Liver (tissue), 9 donors: Measurements from ENCODE around the gene CEMIP. TPM values are rescaled to one million over a fixed set of nuclear protein-coding genes. Genes with fewer than 3 reads are reported as not detected.

Source experiments
- DNase-seq: peaks from one replicate; pipeline ENCODE4 v3.0.0-alpha.2; 2017; ENCODE audit warnings: low spot score
- H3K27ac ChIP-seq, 2 donors: one replicate each; pipeline ENCODE4 v1.7.0; 2013; ENCODE audit warnings: inconsistent platforms in 2 of 2, low read length in 2 of 2, control low read depth in 1 of 2, low read depth in 1 of 2, mild to moderate bottlenecking in 1 of 2
- H3K27me3 ChIP-seq, 4 donors: one replicate each; pipeline versions ENCODE4 v1.6.1 to v1.7.0; 2013; ENCODE audit warnings: low read length in 3 of 4, inconsistent platforms in 1 of 4, mild to moderate bottlenecking in 1 of 4, moderate library complexity in 1 of 4; ENCODE audit not compliant: control insufficient read depth in 4 of 4, insufficient read depth in 4 of 4
- H3K36me3 ChIP-seq, 4 donors: one replicate each; pipeline versions ENCODE4 v1.6.1 to v1.7.0; 2013; ENCODE audit warnings: low read length in 3 of 4, mild to moderate bottlenecking in 3 of 4, low read depth in 1 of 4, moderate library complexity in 1 of 4; ENCODE audit not compliant: control insufficient read depth in 4 of 4, insufficient read depth in 3 of 4
- H3K4me1 ChIP-seq, 4 donors: one replicate each; pipeline versions ENCODE4 v1.6.1 to v1.7.0; 2013; ENCODE audit warnings: low read length in 3 of 4, mild to moderate bottlenecking in 3 of 4, moderate library complexity in 1 of 4; ENCODE audit not compliant: control insufficient read depth in 4 of 4, insufficient read depth in 4 of 4
- H3K4me3 ChIP-seq, 3 donors: one replicate each; pipeline versions ENCODE4 v1.6.1 to v1.7.0; 2013; ENCODE audit warnings: low read length in 3 of 3, control low read depth in 1 of 3, low read depth in 1 of 3, mild to moderate bottlenecking in 1 of 3
- H3K9ac ChIP-seq, 2 donors: one replicate each; pipeline ENCODE4 v1.7.0; 2013; ENCODE audit warnings: low read length in 2 of 2, mild to moderate bottlenecking in 2 of 2, moderate library complexity in 2 of 2, control low read depth in 1 of 2, low read depth in 1 of 2
- H3K9me3 ChIP-seq, 4 donors: one replicate each; pipeline versions ENCODE4 v1.6.1 to v1.7.0; 2013; ENCODE audit warnings: low read length in 3 of 4; ENCODE audit not compliant: control insufficient read depth in 4 of 4
- CTCF ChIP-seq: fragments of 150-350 bp; IDR thresholded peaks from 2 replicates; pipeline ENCODE4 v1.5.1; 2017; ENCODE audit warnings: improper control_type of control experiment, low read depth, low read length; ENCODE audit not compliant: missing input control
- EGR1 ChIP-seq, 2 donors: IDR thresholded peaks; 2 replicates each; pipeline ENCODE4 v1.6.1; 2016 to 2018; ENCODE audit warnings: antibody characterized with exemption in 2 of 2, low read depth in 2 of 2
- FOXA1 ChIP-seq: IDR thresholded peaks from 2 replicates; pipeline ENCODE4 v1.6.1; 2016; ENCODE audit warnings: antibody characterized with exemption
- FOXA2 ChIP-seq: IDR thresholded peaks from 2 replicates; pipeline ENCODE4 v1.6.1; 2016; ENCODE audit warnings: antibody characterized with exemption
- GABPA ChIP-seq, 2 donors: IDR thresholded peaks in 1 of 2; conservative IDR thresholded peaks in 1 of 2; 2 replicates each; pipeline ENCODE4 v1.6.1; 2016; ENCODE audit warnings: antibody characterized with exemption in 2 of 2, mild to moderate bottlenecking in 1 of 2, moderate library complexity in 1 of 2
- HNF4A ChIP-seq, 2 donors: conservative IDR thresholded peaks; 2 replicates each; pipeline ENCODE4 v1.6.1; 2016; ENCODE audit warnings: antibody characterized with exemption in 2 of 2, mild to moderate bottlenecking in 2 of 2
- HNF4G ChIP-seq: IDR thresholded peaks from 2 replicates; pipeline ENCODE4 v1.6.1; 2016; ENCODE audit warnings: antibody characterized with exemption
- JUND ChIP-seq, 2 donors: IDR thresholded peaks; 2 replicates each; pipeline ENCODE4 v1.6.1; 2016; ENCODE audit warnings: antibody characterized with exemption in 2 of 2
- MAX ChIP-seq: IDR thresholded peaks from 2 replicates; pipeline ENCODE4 v1.6.1; 2016; ENCODE audit warnings: antibody characterized with exemption
- NR2F2 ChIP-seq: IDR thresholded peaks from 2 replicates; pipeline ENCODE4 v1.6.1; 2016; ENCODE audit warnings: antibody characterized with exemption
- RAD21 ChIP-seq, 2 donors: IDR thresholded peaks; 2 replicates each; pipeline ENCODE4 v1.6.1; 2016; ENCODE audit warnings: antibody characterized with exemption in 2 of 2, mild to moderate bottlenecking in 2 of 2
- REST ChIP-seq: IDR thresholded peaks from 2 replicates; pipeline ENCODE4 v1.6.1; 2016; ENCODE audit warnings: antibody characterized with exemption, mild to moderate bottlenecking
- RXRA ChIP-seq, 2 donors: IDR thresholded peaks; 2 replicates each; pipeline ENCODE4 v1.6.1; 2017 to 2018; ENCODE audit warnings: antibody characterized with exemption in 2 of 2, mild to moderate bottlenecking in 1 of 2
- SP1 ChIP-seq: IDR thresholded peaks from 2 replicates; pipeline ENCODE4 v1.6.1; 2018; ENCODE audit warnings: antibody characterized with exemption, mild to moderate bottlenecking
- TAF1 ChIP-seq: conservative IDR thresholded peaks from 2 replicates; pipeline ENCODE4 v1.6.1; 2016; ENCODE audit warnings: antibody characterized with exemption, mild to moderate bottlenecking
- YY1 ChIP-seq: IDR thresholded peaks from 2 replicates; pipeline ENCODE4 v1.6.1; 2016; ENCODE audit warnings: antibody characterized with exemption, mild to moderate bottlenecking
- WGBS: extraction: QIAGEN DNeasy Blood & Tissue Kit; methylation state at CpG from one replicate; pipeline ENCODE4 v1.1.7; 2013; 5-methylcytosine and 5-hydroxymethylcytosine counted together
- polyA plus RNA-seq, 2 donors: library from polyadenylated mRNA; stranded (reverse) in 1 of 2; unstranded in 1 of 2; fragments of 200-250 nt in 1 of 2; fragments of >200 nt in 1 of 2; fragmentation: Nextera tagmentation in 1 of 2; extraction: Ambion mirVana in 1 of 2; gene quantifications; one replicate each; pipeline versions ENCODE4 v1.2.1 to v1.2.3, GENCODE V29; 2013 to 2015
- total RNA-seq, 2 donors: library from RNA; depleted of rRNA; stranded (reverse); fragments of >200 nt; gene quantifications; one replicate each; pipeline ENCODE4 v1.2.3, GENCODE V29; 2014
- TF ChIP-seq, protein P1 (sequence below): IDR thresholded peaks from 2 replicates; pipeline ENCODE4 v1.6.1; 2016; ENCODE audit warnings: antibody characterized with exemption
- TF ChIP-seq, protein P2 (sequence below): IDR thresholded peaks from 2 replicates; pipeline ENCODE4 v1.6.1; 2016; ENCODE audit warnings: antibody characterized with exemption
- donor health status: healthy.
- donor health status: healthy.
- donor health status: healthy.
- donor health status: healthy.
- donor health status: healthy.

The CEMIP gene
- total and polyA plus RNA-seq, 4 donors, result under 0.01 to 0.89 (median 0.21) TPM

- peaks cover 4 to 20% (median 11%) of the 10 kb centered on the region in 4 donors for H3K36me3 ChIP-seq
- no peak for DNase-seq
- H3K27me3 ChIP-seq, result no peaks in the 10 kb centered on the region
- H3K4me3 ChIP-seq, result no peak overlapping the region
- no peak overlapping the region for H3K9ac ChIP-seq
- no peak for TF ChIP-seq YY1
- TF ChIP-seq GABPA (IDR thresholded peaks at IDR 0.05 in 1 of 2, conservative IDR thresholded peaks at IDR 0.05 in 1 of 2), result no peak
- TF ChIP-seq JUND (IDR thresholded peaks at IDR 0.05), result no peak
- TF ChIP-seq, protein P1, sequence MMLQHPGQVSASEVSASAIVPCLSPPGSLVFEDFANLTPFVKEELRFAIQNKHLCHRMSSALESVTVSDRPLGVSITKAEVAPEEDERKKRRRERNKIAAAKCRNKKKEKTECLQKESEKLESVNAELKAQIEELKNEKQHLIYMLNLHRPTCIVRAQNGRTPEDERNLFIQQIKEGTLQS, result no peak
- TF ChIP-seq RAD21 (IDR thresholded peaks at IDR 0.05), result no peak
- TF ChIP-seq NR2F2, result no peak
- TF ChIP-seq FOXA2, result no peak
- no peak for TF ChIP-seq HNF4A (conservative IDR thresholded peaks at IDR 0.05)
- TF ChIP-seq, protein P2, sequence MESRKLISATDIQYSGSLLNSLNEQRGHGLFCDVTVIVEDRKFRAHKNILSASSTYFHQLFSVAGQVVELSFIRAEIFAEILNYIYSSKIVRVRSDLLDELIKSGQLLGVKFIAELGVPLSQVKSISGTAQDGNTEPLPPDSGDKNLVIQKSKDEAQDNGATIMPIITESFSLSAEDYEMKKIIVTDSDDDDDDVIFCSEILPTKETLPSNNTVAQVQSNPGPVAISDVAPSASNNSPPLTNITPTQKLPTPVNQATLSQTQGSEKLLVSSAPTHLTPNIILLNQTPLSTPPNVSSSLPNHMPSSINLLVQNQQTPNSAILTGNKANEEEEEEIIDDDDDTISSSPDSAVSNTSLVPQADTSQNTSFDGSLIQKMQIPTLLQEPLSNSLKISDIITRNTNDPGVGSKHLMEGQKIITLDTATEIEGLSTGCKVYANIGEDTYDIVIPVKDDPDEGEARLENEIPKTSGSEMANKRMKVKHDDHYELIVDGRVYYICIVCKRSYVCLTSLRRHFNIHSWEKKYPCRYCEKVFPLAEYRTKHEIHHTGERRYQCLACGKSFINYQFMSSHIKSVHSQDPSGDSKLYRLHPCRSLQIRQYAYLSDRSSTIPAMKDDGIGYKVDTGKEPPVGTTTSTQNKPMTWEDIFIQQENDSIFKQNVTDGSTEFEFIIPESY, result no peak
- TF ChIP-seq HNF4G, result no peak
- no peak for TF ChIP-seq EGR1 (IDR thresholded peaks at IDR 0.05; ENCODE audit: low read depth in 2 of 2)
- no peak for TF ChIP-seq TAF1
- TF ChIP-seq FOXA1, result no peak
- TF ChIP-seq CTCF, result no peak
- TF ChIP-seq SP1, result no peak
- no peak for TF ChIP-seq MAX
- no peak for TF ChIP-seq RXRA (IDR thresholded peaks at IDR 0.05)
- no peak for TF ChIP-seq REST
- no peaks in the 10 kb centered on the region for H3K9me3 ChIP-seq
- no peak overlapping the region for H3K27ac ChIP-seq
- 96% methylated on average over 4 of the region's 4 CpGs for WGBS
- H3K4me1 ChIP-seq, result no peaks in the 10 kb centered on the region
Observed at GRCh38 chr15:80967991-80968510, 188.9 kb downstream of the CEMIP start.
